ENCODE measurements around the gene TMEM135.
"Not testable (repeated sequence)": the region's sequence is repeated elsewhere in the genome, so short reads cannot be mapped to it uniquely, and the experiment has no call there.

GRCh38 chr11:87285674-87286073 lies 247.9 kb downstream of the TMEM135 start:
- not testable (repeated sequence) for TF ChIP-seq CTCF (conservative IDR thresholded peaks at IDR 0.05; ENCODE audit: low read depth, low read length); EZH2phosphoT487 (IDR thresholded peaks at IDR 0.05; ENCODE audit: borderline replicate concordance, low read length)

All from PC-3 (cell line).